H1 (cell line): Measurements from ENCODE around the gene SMG5. TPM values are rescaled to one million over a fixed set of nuclear protein-coding genes. Genes with fewer than 3 reads are reported as not detected.

Experiments
- CEBPB ChIP-seq: IDR thresholded peaks from 2 replicates; pipeline ENCODE4 v1.6.1; 2012; ENCODE audit warnings: low read depth, low read length
- CHD2 ChIP-seq: IDR thresholded peaks from 2 replicates; pipeline ENCODE4 v1.6.1; 2012; ENCODE audit warnings: low read length, improper control_type of control experiment
- CHD7 ChIP-seq: fragments of 300-600 bp; sonication (generic); IDR thresholded peaks from 2 replicates; pipeline ENCODE4 v1.7.1; 2012; ENCODE audit warnings: low read length, moderate library complexity, mild to moderate bottlenecking, inconsistent platforms; ENCODE audit not compliant: insufficient replicate concordance
- E2F6 ChIP-seq: IDR thresholded peaks from 2 replicates; pipeline ENCODE4 v1.6.1; 2012; ENCODE audit warnings: inconsistent platforms
- HDAC2 ChIP-seq, 2 experiments: fragments of 300-600 bp in 1 of 2; sonication (generic) in 1 of 2; IDR thresholded peaks; 2 replicates each; pipeline ENCODE4 v1.6.1; 2011 to 2012; ENCODE audit warnings: low read depth in 2 of 2, low read length in 2 of 2, mild to moderate bottlenecking in 2 of 2, moderate library complexity in 2 of 2, borderline replicate concordance in 1 of 2, inconsistent platforms in 1 of 2
- POLR2A ChIP-seq, 2 experiments: IDR thresholded peaks; 1 replicate in 1 of 2; 2 replicates in 1 of 2; pipeline ENCODE4 v1.6.1; 2011; ENCODE audit warnings: low read depth in 2 of 2, low read length in 2 of 2, mild to moderate bottlenecking in 2 of 2; ENCODE audit errors: control extremely low read depth in 1 of 2
- POLR2AphosphoS5 ChIP-seq: IDR thresholded peaks from 2 replicates; pipeline ENCODE4 v1.6.1; 2011; ENCODE audit warnings: low read depth, low read length
- RAD21 ChIP-seq, 2 experiments: IDR thresholded peaks in 1 of 2; conservative IDR thresholded peaks in 1 of 2; 2 replicates each; pipeline ENCODE4 v1.6.1; 2011; ENCODE audit warnings: low read depth in 2 of 2, low read length in 2 of 2, improper control_type of control experiment in 1 of 2, inconsistent platforms in 1 of 2, mild to moderate bottlenecking in 1 of 2, moderate library complexity in 1 of 2
- SAP30 ChIP-seq: fragments of 300-600 bp; sonication (generic); IDR thresholded peaks from 2 replicates; pipeline ENCODE4 v1.7.1; 2012; ENCODE audit warnings: low read length, moderate library complexity, mild to moderate bottlenecking, inconsistent platforms; ENCODE audit not compliant: insufficient read depth, insufficient replicate concordance
- USF2 ChIP-seq: IDR thresholded peaks from 2 replicates; pipeline ENCODE4 v1.6.1; 2011; ENCODE audit warnings: low read length, improper control_type of control experiment
- polyA plus RNA-seq, 7 experiments: library from polyadenylated mRNA; depleted of rRNA in 3 of 7; stranded (reverse) in 5 of 7; unstranded in 2 of 7; fragments of >200 nt in 5 of 7; fragments of 200-250 nt in 2 of 7; gene quantifications; 1 replicate in 5 of 7; 2 replicates in 1 of 7; 4 replicates in 1 of 7; pipeline versions ENCODE4 v1.2.1 to v1.2.3, GENCODE V29; 2011 to 2013; ENCODE audit warnings: missing spikeins in 2 of 7, mixed read lengths in 2 of 7
- total RNA-seq: library from RNA; stranded (reverse); fragmentation: NEBNext Ultra II Directional; extraction: Animal tissue kit (Norgen Biotek cat#: 25700); gene quantifications from 2 replicates; pipeline ENCODE4 v1.2.1, GENCODE V29; 2021

SMG5 gene
- total and polyA plus RNA-seq, 2 of the 8 experiments (the other 6 are each of a cell fraction or from before 2014, with no cell fraction given): 32.7 to 98.0 TPM

GRCh38 chr1:156238248-156238647, 44.4 kb downstream of the SMG5 start (continued):
- no peak for TF ChIP-seq CHD7
- no peak for TF ChIP-seq CHD2
- TF ChIP-seq POLR2AphosphoS5: no peak
- no peak for TF ChIP-seq E2F6
- TF ChIP-seq RAD21 (IDR thresholded peaks at IDR 0.05 in 1 of 2, conservative IDR thresholded peaks at IDR 0.05 in 1 of 2; ENCODE audit: low read depth in 2 of 2, low read length in 2 of 2): no peak
- TF ChIP-seq HDAC2 (IDR thresholded peaks at IDR 0.05; ENCODE audit: borderline replicate concordance in 1 of 2, low read depth in 2 of 2, low read length in 2 of 2): no peak
- TF ChIP-seq POLR2A (IDR thresholded peaks at IDR 0.05; ENCODE audit: control extremely low read depth in 1 of 2, low read depth in 2 of 2, low read length in 2 of 2): no peak
- no peak for TF ChIP-seq CEBPB
- no peak for TF ChIP-seq SAP30
- no peak for TF ChIP-seq USF2
